GM15510 (cell line): ENCODE results near the gene AIFM2.

Experiments
- POLR2A ChIP-seq: IDR thresholded peaks from 3 replicates; pipeline ENCODE4 v1.6.1; 2011; ENCODE audit warnings: borderline replicate concordance; ENCODE audit not compliant: insufficient read length; ENCODE audit errors: extremely low read depth

Gene AIFM2

DNA sequence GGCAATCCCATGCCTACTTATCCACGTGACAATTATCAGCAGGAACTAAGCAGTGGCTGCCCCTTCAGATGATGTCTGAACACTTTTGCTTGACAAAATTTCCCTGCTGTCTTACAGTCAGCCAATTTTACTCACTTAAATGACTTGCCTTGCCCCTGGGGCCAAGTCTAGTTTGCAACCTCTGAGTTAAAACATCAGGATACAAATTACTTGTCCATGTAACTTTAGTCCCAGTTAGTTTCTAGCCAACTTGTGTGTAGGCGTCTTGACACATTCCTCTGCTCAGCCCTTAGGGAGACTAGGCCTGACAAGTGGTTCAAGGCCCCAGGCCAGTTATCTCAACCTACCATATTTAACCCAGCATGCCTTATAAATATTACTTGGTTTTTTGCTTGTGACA lies 25.5 kb upstream of the AIFM2 start:
- TF ChIP-seq POLR2A: no peak

DNA sequence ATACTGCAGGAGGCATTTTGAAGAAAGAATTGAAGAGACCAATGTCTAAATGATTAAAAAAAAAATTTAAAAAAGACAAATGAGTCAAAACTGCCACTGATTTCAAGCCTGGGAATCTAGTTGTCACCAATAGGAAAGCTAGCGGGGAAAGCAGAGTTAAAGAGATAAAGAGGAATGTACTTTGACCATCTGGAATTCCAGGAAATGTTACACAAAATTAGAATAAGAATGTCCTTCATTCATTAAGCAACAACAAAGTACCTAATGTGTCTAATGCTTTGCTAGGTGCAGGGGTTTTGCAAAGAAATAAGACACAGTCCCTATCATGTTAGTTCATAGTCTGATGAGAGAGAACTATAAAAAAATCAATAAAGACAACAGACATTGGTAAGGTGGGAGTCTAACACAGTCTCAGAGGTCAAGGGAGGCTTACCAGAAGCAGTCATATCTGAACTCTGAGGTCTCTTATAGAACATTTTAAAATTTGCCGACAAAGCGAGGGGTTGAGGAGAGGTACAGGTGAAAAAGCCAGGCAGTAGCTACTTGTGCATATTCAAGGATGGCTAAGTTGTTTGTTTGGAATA lies 22.7 kb upstream of the AIFM2 start:
- no peak for TF ChIP-seq POLR2A

DNA sequence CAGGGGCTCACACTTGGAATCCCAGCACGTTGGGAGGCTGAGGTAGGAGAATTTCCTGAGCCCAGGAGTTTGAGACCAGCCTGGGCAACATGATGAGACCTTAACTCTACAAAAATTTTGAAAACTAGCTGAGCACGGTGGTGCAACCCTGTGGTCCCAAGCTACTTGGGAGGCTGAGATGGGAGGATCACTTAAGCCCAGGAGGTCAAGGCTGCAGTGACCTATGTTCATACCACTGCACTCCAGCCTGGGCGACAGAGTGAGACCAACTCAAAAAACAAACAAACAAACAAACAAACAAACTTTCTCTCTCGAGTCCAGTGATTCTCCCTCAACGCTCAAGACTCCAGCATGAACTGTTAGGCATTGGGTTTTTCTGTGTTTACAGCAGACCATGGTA lies 15.9 kb upstream of the AIFM2 start:
- no peak for TF ChIP-seq POLR2A

- TF ChIP-seq POLR2A: no peak
These were observed 14.6 kb upstream of the AIFM2 start for GRCh38 chr10:70147259-70147625.

- peak; percentile 74 for TF ChIP-seq POLR2A
These were observed 14.0 kb upstream of the AIFM2 start, which contains the start of gene TYSND1 for GRCh38 chr10:70146489-70147258. TSS of gene TYSND1 (minus strand) at chr10:70146700. CDS start at chr10:70146586, 114 bp downstream.

- peak; percentile 21 for TF ChIP-seq POLR2A
These were observed 13.3 kb upstream of the AIFM2 start for GRCh38 chr10:70145666-70146488.

- no peak for TF ChIP-seq POLR2A
These were observed 12.6 kb upstream of the AIFM2 start for GRCh38 chr10:70145166-70145665.

- TF ChIP-seq POLR2A: no peak
These were observed 11.9 kb upstream of the AIFM2 start for GRCh38 chr10:70144372-70145110.

- no peak for TF ChIP-seq POLR2A
These were observed 9.9 kb upstream of the AIFM2 start for GRCh38 chr10:70142555-70142954.

- no peak for TF ChIP-seq POLR2A
These were observed 7.7 kb upstream of the AIFM2 start for GRCh38 chr10:70140297-70140696.

DNA sequence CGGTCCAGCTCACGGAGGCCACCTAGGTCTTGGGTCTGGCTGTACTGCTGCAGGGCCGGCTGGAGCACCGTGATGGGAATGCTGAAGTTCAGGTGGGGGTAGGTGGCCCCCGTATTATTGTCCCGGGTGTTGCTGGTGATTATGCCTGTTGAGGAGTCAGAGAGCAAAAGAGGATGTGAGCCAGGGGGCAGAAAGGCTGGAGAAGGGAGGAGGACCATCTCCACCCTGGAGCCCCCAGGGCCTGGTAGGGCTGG lies 7.3 kb upstream of the AIFM2 start:
- no peak for TF ChIP-seq POLR2A

GRCh38 chr10:70139151-70139996 lies 6.7 kb upstream of the AIFM2 start:
- TF ChIP-seq POLR2A: no peak

GRCh38 chr10:70137927-70138883 lies 5.6 kb upstream of the AIFM2 start:
- TF ChIP-seq POLR2A: no peak
